HG02623 (cell line): Measurements from ENCODE around the gene CBL.

Source experiments
- ATAC-seq: cut with Tn5 transposase; IDR thresholded peaks from one replicate; pipeline ENCODE4 v1.9.1; 2021; ENCODE audit warnings: moderate library complexity; ENCODE audit not compliant: unreplicated experiment

CBL gene

GRCh38 chr11:119263352-119263940 lies 57.3 kb downstream of the CBL start:
- no peak for ATAC-seq

DNA sequence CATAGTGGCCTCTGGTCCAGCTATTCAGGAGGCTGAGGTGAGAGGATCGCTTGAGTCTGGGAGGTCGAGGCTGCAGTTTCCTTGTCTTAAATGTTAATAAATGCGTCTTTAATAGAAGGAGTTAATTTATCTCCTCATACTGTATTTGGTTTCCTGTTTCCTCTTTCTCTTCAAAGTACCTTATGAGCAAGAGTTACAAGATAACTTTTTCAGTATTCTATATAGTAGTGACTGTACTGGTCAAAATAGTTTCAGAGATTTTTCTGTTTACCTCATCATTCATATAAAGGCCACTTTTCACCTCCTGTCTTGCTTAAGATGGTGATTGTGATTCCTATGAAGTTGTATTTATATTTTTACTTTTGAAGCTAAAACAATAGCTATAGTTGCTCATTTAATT lies 59.9 kb downstream of the CBL start:
- no peak for ATAC-seq

DNA sequence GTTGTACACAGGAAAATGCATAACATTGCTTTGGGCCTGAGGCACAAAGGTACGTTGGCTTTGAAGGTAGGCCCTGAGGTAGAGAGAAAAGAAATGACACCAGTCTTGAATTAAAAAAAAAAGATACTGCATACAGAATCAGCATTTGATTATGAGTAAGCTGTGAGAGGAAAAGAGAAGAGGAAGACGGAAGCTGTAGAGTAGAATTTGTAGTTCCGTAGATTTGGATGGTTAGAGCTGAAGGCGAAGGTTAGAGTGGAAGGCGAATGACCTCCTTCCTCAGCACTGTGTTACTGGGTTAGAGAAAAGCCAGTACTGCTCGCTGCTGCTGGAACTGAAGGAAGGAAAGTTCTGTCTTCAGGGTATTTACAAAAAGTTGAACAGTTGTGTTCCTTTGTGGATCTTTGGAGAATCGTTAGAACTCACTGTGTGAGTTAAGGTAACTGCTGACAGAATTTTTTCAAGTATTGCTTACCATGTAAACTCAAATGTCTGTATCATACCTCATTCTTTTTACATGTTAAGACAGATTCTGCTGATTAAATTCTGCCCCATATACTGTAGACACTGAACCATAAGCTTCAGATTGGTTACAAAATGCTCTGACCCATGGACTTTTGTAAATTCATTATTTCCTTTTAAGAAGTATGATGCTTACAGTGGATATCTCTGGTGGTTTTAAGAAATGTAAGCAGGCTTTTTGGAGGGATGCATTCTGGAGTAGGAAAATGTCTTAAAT lies 60.5 kb downstream of the CBL start:
- no peak for ATAC-seq

DNA sequence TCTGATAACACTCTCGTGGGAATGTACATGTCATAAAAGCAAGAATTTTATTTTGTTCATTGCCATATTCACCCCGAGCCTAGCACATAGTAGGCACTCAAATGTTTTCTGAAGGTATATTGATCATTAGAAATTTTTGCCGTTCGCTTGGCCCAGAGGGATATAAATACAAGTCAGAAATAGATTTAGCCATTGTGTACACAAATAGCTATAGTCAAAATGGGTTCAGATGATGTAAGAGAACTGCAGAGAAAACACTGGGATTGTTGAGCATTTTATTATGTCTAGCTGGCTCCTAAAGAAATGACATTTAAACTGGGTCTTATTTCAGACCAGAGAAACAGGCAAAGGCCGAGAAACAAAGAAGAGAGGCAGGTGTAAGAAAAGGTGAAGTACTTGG lies 61.5 kb downstream of the CBL start:
- ATAC-seq, result no peak

DNA sequence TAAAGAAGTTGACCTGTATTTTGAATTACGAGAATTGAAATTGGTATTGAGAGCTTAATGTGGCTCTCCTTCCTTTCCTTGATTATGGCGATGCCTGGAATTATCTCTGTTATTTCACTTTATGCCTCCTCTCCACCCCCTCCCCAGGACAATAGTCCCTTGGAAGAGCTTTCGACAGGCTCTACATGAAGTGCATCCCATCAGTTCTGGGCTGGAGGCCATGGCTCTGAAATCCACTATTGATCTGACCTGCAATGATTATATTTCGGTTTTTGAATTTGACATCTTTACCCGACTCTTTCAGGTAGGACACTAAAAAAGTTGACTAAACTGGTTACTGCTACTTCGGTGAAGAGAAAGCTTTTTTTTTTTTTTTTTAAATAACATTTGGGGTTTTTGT lies 67.6 kb downstream of the CBL start:
- ATAC-seq, result no peak

- no peak for ATAC-seq
Measured at GRCh38 chr11:119277660-119278059, 71.5 kb downstream of the CBL start.

- no peak for ATAC-seq
Measured at GRCh38 chr11:119282495-119282894, 76.4 kb downstream of the CBL start.

- ATAC-seq, result no peak
Measured at GRCh38 chr11:119284344-119285157, 78.4 kb downstream of the CBL start.

GRCh38 chr11:119285431-119285830 lies 79.3 kb downstream of the CBL start:
- ATAC-seq, result no peak

- ATAC-seq, result no peak
Measured at GRCh38 chr11:119288219-119288618, 82.1 kb downstream of the CBL start.

DNA sequence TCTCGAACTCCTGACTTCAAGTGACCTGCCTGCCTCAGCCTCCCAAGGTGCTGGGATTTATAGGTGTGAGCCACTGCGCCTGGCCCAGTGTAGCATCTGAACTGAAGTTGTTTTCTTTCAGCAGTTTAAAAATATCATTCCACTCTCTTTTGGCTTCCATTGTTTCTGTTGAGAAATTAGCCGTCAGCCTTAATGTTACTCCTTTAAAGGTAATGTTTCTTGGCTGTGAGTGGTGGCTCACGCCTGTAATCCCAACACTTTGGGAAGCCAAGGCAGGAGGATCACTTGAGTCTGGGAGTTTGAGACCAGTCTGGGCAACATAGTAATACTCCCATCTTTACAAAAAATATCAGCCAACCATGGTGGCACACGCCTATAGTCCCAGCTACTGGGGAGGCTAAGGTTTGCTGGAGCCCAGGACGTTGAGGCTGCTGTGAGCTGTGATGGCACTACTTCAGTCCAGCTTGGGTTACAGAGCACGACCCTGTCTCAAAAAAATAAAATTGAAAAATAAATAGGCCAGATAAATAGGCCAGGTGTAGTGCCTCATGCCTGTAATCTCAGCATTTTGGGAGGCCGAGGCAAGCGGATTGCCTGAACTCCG lies 84.9 kb downstream of the CBL start:
- no peak for ATAC-seq

DNA sequence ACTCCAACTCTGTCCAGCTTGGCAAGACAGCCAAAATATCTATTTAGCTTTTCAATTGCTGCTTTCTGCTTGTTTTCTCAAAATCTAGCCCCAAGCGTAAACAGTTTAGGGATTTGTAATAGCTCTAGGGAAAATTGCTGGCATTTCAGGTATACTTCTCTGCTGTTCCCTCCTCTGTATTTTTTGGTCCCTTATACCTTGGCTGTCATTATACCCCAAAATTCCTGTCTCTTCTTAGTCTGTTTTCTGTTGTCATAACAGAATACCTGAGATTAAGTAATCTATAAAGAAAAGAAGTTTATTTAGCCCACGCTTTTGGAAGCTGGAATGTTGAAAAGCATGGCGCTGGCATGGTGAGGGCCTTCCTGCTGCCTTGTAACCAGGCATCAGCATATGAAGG lies 87.3 kb downstream of the CBL start:
- no peak for ATAC-seq

GRCh38 chr11:119295178-119295577 lies 89.0 kb downstream of the CBL start:
- ATAC-seq, result no peak

DNA sequence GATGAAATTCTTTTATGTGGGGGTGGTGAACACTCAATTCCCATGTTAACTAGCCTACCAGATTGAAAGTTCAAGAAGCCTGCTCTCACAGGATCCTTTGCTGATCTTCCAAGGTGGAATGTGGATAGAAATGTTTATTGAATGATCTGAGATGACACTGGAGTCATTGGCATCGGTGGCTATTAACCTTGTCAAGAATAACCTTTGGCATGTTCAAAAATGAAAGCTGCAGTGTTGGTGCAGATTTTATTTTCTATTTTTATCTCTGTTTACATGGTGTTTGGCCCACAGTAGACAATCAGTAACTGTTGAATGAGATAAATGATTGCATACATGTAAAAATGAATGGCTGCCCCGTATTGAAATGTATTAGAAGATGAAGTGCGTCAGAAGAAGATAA lies 91.8 kb downstream of the CBL start:
- no peak for ATAC-seq

DNA sequence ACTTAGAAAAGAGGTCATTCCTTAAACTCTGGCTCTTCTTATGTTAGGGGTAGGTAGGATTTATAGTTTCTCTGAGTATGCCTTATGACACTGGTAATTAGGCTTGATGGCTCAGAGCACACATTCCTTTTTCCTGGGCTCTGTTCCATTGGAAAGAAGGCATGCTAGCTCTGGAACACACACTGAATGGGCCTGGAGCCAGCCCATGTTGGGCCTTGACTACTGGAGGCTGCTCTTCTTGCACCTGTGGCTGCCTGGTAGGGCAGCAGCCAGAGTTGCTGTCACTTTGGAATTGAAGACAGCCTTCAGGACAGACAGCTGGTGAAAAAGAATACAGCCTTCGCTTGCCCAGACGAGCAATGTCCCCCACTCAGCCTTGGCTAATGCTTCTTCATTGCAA lies 92.6 kb downstream of the CBL start:
- ATAC-seq, result no peak

DNA sequence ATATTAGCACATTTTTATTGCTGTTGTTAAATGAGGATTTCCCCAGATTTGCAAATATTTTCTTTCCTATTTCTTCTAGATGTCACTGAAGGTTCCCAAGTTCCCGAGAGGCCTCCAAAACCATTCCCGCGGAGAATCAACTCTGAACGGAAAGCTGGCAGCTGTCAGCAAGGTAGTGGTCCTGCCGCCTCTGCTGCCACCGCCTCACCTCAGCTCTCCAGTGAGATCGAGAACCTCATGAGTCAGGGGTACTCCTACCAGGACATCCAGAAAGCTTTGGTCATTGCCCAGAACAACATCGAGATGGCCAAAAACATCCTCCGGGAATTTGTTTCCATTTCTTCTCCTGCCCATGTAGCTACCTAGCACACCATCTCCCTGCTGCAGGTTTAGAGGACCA lies 93.3 kb downstream of the CBL start:
- no peak for ATAC-seq

GRCh38 chr11:119300198-119300964 lies 94.2 kb downstream of the CBL start:
- ATAC-seq, result no peak

GRCh38 chr11:119303227-119303718 lies 97.1 kb downstream of the CBL start:
- no peak for ATAC-seq

- no peak for ATAC-seq
Measured at GRCh38 chr11:119305556-119306372, 99.6 kb downstream of the CBL start.

DNA sequence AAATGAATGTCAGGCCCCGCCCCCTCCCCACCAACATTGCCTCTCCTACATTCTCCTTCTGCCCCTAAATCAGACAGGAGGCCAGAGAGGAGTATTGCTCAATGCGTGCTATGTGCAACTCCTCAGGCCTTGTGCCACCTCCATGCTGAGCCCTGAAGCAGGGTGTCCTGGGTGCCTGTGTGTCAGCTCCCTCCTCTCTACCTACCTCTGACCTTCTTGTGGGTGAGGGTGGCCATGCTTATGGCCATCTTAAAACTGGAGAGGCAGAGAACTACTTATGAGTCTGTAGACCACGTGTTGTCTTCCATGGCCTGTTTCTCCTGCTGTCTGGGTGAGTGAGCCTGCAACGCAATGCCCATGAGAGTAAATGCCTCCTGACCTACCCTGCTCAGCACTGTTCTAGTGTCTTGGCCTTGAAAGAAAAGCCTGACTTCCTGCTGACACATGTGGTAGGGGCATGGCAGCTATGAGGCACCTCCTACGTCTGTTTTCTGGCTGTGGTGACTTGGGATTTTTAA lies 100.3 kb downstream of the CBL start:
- no peak for ATAC-seq
